ENCODE data around the gene RABAC1.

DNA sequence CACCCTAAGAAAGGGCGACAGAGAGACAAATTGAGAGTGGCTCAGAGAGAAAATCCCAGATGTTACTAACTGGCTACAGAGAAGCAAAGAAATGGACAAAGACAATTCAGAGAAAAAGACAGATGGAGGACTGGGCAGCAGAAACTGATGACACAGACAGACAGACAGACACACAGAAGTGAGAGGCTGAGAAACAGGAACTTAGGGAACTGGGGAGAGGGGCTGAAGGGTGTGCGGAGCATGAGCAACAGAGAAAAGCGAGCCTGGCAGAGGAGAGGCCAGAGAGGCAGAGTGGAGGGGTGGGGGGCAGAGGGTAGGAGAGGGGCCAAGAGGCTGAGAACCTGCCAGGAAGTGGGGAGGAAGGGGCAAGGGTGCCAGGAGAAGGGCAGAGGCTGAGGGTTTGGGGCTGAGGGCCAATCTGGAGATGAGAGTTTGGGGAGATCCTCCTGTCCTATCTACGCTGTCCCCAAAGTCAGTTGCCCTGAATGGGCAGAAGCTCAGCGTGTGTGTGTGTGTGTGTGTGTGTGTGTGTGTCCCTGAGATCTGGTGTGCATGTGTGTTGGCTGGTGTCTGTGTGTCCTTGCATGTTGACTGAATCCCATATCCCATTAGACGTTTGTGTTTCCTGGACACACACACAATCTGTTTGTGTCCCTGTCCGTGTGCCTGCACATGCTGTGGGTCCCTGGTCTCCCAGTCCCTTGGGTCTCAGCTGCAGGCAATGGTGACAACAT, 25.3 kb downstream of the RABAC1 start:
- TF ChIP-seq CTCF (IDR thresholded peaks at IDR 0.05) = no peak
- TF ChIP-seq POLR2A (IDR thresholded peaks at IDR 0.05) = no peak
